H1 (cell line): Measurements from ENCODE around the gene KISS1. TPM values are rescaled to one million over a fixed set of nuclear protein-coding genes. Genes with fewer than 3 reads are reported as not detected.

Experiments used
- ASH2L ChIP-seq: fragments of 200-600, 300-600 bp; sonication (generic); IDR thresholded peaks from one replicate; pipeline ENCODE4 v1.7.1; 2017; ENCODE audit warnings: low read length
- BCL11A ChIP-seq, 2 experiments: IDR thresholded peaks; one replicate each; pipeline ENCODE4 v1.6.1; 2011; ENCODE audit warnings: low read depth in 2 of 2, low read length in 2 of 2, mild to moderate bottlenecking in 2 of 2
- CEBPB ChIP-seq: IDR thresholded peaks from 2 replicates; pipeline ENCODE4 v1.6.1; 2012; ENCODE audit warnings: low read depth, low read length
- HDAC6 ChIP-seq: IDR thresholded peaks from one replicate; pipeline ENCODE4 v1.7.1; 2012; ENCODE audit warnings: low read depth, mild to moderate bottlenecking, inconsistent platforms, low read length, moderate library complexity
- KDM1A ChIP-seq: fragments of 200-600, 300-600 bp; sonication (generic); IDR thresholded peaks from 2 replicates; pipeline ENCODE4 v1.7.1; 2016; ENCODE audit warnings: mild to moderate bottlenecking, low read length, borderline replicate concordance
- PHF8 ChIP-seq: fragments of 200-600 bp; sonication (generic); conservative IDR thresholded peaks from 2 replicates; pipeline ENCODE4 v1.7.1; 2012; ENCODE audit warnings: low read depth, mild to moderate bottlenecking, inconsistent platforms, low read length, moderate library complexity
- polyA plus RNA-seq, 7 experiments: library from polyadenylated mRNA; depleted of rRNA in 3 of 7; stranded (reverse) in 5 of 7; unstranded in 2 of 7; fragments of >200 nt in 5 of 7; fragments of 200-250 nt in 2 of 7; gene quantifications; 1 replicate in 5 of 7; 2 replicates in 1 of 7; 4 replicates in 1 of 7; pipeline versions ENCODE4 v1.2.1 to v1.2.3, GENCODE V29; 2011 to 2013; ENCODE audit warnings: missing spikeins in 2 of 7, mixed read lengths in 2 of 7
- total RNA-seq: library from RNA; stranded (reverse); fragmentation: NEBNext Ultra II Directional; extraction: Animal tissue kit (Norgen Biotek cat#: 25700); gene quantifications from 2 replicates; pipeline ENCODE4 v1.2.1, GENCODE V29; 2021

KISS1 gene
- total and polyA plus RNA-seq, 2 of the 8 experiments (the other 6 are each of a cell fraction or from before 2014, with no cell fraction given): 0.71 TPM; not detected in 1

- TF ChIP-seq CEBPB: no peak
- no peak for TF ChIP-seq HDAC6
- no peak for TF ChIP-seq PHF8
- TF ChIP-seq ASH2L: no peak
- TF ChIP-seq KDM1A: no peak
- TF ChIP-seq BCL11A (IDR thresholded peaks at IDR 0.05; ENCODE audit: low read depth in 2 of 2, low read length in 2 of 2): no peak
- TF ChIP-seq, all 59 proteins: peak for 0
Measured at GRCh38 chr1:204196068-204196795, at the start of gene KISS1 (continued).
